Brain microvascular endothelial cell (primary cell): Measurements from ENCODE around the gene HEG1.

Experiments
- DNase-seq: peaks from one replicate; pipeline ENCODE4 v3.0.0-alpha.2; 2020
- H3K27ac ChIP-seq: fragments of 250-450 bp; sonication (Bioruptor Pico); 2 replicates; pipeline ENCODE4 v1.5.1; 2020; ENCODE audit warnings: mild to moderate bottlenecking, moderate library complexity
- H3K27me3 ChIP-seq: fragments of 250-450 bp; sonication (Bioruptor Pico); replicated peaks from 2 replicates; pipeline ENCODE4 v1.5.1; 2020; ENCODE audit warnings: mild to moderate bottlenecking
- H3K36me3 ChIP-seq: fragments of 250-450 bp; sonication (Bioruptor Pico); replicated peaks from 2 replicates; pipeline ENCODE4 v1.5.1; 2020; ENCODE audit warnings: mild to moderate bottlenecking
- H3K4me3 ChIP-seq: 2 replicates; pipeline ENCODE4 v1.5.1; 2011; ENCODE audit warnings: low read depth, mild to moderate bottlenecking, control low read depth, low read length, moderate library complexity
- in situ Hi-C: cut with HindIII; loops from 2 replicates; pipeline ENCODE4 v1.10.0; 2017; ENCODE audit warnings: low sequenced_read_pairs, low pct_ligation_motif_present
- TF ChIP-seq, protein P1 (sequence below): IDR thresholded peaks from 2 replicates; pipeline ENCODE4 v1.5.1; 2011; ENCODE audit warnings: low read depth, mild to moderate bottlenecking, moderate library complexity, low read length, control low read depth, inconsistent platforms; ENCODE audit errors: missing control alignments

HEG1 gene

DNA sequence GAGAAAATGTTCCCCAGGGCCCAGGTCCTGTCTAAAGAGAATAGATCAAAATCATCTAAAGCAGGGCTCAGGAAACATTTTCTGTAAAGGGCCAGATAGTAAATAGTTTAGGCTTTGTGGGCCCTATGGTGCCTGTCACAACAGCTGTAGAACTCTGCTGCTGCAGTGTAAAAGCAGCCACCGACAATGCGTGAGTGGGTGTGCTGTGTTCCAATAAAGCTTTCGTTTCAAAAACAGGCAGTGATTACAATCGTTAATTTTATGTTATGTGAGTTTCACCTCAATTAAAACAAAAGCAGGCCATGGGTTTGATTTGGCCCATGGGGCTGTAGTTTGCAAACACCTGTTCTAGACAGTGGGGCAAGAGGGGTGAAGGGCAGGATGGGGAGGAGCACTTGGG lies 12.5 kb upstream of the HEG1 start:
- TF ChIP-seq, protein P1, sequence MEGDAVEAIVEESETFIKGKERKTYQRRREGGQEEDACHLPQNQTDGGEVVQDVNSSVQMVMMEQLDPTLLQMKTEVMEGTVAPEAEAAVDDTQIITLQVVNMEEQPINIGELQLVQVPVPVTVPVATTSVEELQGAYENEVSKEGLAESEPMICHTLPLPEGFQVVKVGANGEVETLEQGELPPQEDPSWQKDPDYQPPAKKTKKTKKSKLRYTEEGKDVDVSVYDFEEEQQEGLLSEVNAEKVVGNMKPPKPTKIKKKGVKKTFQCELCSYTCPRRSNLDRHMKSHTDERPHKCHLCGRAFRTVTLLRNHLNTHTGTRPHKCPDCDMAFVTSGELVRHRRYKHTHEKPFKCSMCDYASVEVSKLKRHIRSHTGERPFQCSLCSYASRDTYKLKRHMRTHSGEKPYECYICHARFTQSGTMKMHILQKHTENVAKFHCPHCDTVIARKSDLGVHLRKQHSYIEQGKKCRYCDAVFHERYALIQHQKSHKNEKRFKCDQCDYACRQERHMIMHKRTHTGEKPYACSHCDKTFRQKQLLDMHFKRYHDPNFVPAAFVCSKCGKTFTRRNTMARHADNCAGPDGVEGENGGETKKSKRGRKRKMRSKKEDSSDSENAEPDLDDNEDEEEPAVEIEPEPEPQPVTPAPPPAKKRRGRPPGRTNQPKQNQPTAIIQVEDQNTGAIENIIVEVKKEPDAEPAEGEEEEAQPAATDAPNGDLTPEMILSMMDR, result no peak
- no peaks in the 10 kb centered on the region for H3K27me3 ChIP-seq
- no peaks in the 10 kb centered on the region for H3K36me3 ChIP-seq
- DNase-seq, result no peak
- in situ Hi-C loops, result no loop called here
- no peak overlapping the region for H3K27ac ChIP-seq
- H3K4me3 ChIP-seq, result no peak overlapping the region

DNA sequence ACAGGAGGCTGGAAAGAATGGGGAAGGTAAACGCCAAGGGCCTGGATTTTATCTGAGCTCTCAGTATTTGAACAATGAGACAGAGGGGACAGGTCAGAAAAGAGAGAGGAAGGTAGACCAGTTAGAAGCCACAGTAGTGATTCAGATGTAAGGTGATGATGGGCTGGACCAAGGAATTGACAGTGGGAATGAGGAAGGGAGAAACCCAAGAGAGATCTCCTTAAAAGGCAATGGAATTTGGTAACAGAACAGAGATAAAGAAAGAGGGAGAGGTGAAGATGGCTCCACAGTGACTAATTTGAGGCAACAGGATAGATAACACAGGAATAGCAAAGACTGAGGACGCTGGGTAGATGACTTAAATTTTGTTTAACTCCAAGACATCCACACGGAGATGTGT lies 11.4 kb upstream of the HEG1 start:
- H3K27me3 ChIP-seq, result no peaks in the 10 kb centered on the region
- TF ChIP-seq, protein P1, result no peak
- no peak for DNase-seq
- no peak overlapping the region for H3K4me3 ChIP-seq
- H3K36me3 ChIP-seq, result no peaks in the 10 kb centered on the region
- no peak overlapping the region for H3K27ac ChIP-seq
- in situ Hi-C loops, result no loop called here

DNA sequence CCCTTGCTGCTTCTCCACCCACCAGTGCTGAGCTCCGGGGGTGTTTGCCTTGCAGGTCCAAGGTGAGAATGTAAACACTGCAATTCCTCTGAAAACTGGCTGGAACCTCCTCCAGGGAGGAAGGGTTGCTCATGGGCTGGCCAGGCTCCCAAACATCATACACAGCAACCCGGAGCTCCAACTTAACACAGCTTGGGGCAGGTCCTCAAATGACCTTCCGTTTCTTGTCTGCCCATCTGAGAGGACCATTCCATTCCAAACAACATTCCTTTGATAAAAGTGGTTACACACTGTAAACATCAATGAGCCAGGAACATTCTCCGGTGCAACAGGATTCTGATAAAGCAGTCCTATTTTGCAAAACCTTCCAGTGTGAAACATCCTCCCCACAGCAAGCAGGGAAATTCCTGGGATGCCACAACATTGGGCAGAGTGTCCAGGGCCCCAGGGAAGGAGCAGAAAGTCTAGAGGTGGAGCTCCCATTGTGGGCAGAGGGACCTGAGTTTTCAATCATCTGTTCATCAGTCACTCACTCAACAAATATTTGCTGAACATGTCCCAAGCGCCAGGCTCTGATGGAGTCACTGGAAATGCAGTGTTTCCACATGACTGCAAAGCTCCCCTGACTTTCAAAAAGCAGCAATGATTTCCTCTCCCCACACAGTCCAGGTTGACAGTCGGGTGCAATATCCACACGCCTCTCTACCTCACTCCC lies 7.3 kb upstream of the HEG1 start:
- DNase-seq, result peak; percentile 78
- TF ChIP-seq, protein P1, result no peak
- no peak overlapping the region for H3K4me3 ChIP-seq
- H3K27ac ChIP-seq, result peak overlapping the region; percentile 46
- in situ Hi-C loops, result no loop called here
- H3K36me3 ChIP-seq, result no peaks in the 10 kb centered on the region
- no peaks in the 10 kb centered on the region for H3K27me3 ChIP-seq

DNA sequence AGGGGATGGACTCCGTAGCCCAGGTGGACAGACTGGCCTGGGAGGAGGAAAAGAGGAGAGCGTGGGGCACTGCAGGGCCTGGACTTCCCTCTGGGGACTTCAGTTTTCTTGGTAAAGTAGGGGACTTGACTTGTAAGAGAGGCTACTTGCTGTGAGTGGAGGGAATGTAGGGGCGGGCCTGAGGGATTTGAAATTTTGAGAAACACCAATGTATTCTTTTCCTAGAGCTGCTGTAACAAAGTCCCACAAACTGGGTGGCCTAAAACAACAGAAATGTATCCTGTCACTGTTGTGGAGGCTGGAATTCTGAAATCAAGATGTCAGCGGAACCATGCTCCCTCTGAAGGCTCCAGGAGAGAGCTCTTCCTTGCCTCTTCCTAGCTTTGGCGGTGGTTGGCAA lies 5.8 kb upstream of the HEG1 start:
- TF ChIP-seq, protein P1, result no peak
- in situ Hi-C loops, result no loop called here

DNA sequence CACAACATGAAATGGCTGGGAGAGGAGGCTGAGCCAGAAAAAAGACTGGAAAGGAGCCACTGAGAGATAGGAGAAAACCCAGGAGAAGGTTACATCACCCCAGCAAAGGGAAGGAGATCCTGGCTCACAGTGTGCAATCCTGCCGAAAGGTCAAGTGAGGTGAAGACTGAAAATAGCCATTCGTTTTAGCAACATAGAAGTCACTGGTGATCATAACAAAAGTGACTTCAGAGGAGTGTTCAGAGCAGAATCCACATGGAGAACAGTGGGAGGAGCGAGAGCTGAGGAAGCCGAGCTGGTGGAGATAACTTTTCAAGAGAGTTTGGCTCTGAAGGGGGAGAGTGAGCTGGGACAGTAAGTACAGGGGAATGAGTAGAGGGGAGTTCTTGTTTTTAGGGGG lies 5.4 kb upstream of the HEG1 start:
- no peaks in the 10 kb centered on the region for H3K27me3 ChIP-seq
- H3K4me3 ChIP-seq, result no peak overlapping the region
- in situ Hi-C loops, result no loop called here
- TF ChIP-seq, protein P1, result no peak
- DNase-seq, result no peak
- no peaks in the 10 kb centered on the region for H3K36me3 ChIP-seq
- no peak overlapping the region for H3K27ac ChIP-seq

More for the DNA sequence above, 5.8 kb upstream of the HEG1 start:
- no peak for DNase-seq
- Histone ChIP-seq H3K4me3 (no peak overlapping the region), H3K36me3 (no peaks in the 10 kb centered on the region), H3K27me3 (no peaks in the 10 kb centered on the region), H3K27ac (no peak overlapping the region)
